HuH-7 (cell line): ENCODE measurements around the gene AUTS2.

Experiments used
- DNase-seq: peaks from one replicate; pipeline ENCODE4 v3.0.0; 2011; ENCODE audit warnings: low spot score

The AUTS2 gene

GRCh38 chr7:69598081-69598486, at the start of gene AUTS2:
AUTS2 (plus strand) TSS chr7:69598475; CDS start chr7:69599654, 1,179 bp downstream.
- peak; percentile 98 for DNase-seq

DNA sequence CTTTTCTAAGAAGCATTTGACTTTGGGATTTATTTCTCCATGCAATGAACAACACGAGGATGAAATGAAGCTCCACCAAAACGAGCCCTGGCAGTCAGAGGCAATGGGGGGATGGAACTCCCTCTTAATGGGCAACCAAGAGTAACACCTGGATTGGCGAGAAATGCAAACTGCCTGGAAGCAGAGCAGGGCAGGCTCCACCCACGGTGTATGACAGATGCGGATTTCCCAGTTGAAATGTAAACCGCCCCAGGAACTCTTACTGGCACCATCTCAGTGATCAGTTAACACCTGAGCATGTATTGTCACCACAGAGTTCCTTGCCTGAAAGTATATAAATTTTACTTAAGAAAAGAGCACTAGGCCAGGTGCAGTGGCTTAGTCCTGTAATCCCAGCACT, 47.3 kb upstream of the AUTS2 start:
- DNase-seq = no peak

GRCh38 chr7:69553190-69553589, 45.1 kb upstream of the AUTS2 start:
- DNase-seq = no peak

- no peak for DNase-seq
Observed at GRCh38 chr7:69561266-69561960, 36.9 kb upstream of the AUTS2 start.

DNA sequence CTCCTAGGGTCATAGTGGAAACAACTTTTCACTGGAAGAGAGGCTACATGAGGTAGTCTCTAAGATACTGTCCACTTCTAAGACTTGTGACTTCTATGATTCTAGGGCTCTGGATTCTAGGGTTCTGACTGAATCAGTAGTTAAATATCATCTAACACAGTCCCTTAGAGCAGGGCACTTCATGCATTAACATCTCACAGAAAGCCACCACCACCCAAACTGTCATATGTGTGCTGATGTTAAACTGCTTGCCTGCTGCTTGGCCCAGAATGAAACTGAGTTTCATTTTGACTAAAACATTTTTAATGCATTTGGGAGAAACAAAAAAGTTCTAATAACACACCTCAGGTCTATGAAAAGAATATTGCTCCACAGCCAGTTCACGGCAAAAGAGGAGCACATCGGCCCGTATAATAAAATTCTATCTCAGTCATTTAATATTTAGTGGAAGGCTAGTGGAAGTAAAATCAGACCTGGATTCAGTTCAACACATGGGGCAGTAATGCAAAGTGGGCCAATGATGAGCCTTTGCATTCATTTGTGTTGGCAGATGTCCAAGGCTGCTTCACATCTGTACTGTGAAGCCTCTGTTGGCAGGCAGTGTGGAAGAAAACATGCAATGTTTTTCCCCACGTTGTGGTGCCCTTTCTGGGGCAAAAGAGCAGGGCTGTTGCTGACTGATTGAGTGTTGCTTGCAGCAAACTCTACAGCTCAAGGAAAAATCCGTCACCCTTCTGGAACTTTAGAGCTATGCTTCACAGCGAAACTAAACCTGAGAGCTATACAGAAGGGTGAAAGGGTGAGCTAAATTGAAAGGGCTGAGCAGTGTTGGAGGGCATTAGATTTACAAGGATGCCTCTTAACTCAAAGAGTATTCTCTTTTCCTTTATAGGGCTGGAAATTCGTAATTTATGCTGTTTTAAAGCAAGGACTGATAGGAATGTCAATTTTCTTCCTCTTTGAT, 33.5 kb upstream of the AUTS2 start:
- DNase-seq = no peak

DNA sequence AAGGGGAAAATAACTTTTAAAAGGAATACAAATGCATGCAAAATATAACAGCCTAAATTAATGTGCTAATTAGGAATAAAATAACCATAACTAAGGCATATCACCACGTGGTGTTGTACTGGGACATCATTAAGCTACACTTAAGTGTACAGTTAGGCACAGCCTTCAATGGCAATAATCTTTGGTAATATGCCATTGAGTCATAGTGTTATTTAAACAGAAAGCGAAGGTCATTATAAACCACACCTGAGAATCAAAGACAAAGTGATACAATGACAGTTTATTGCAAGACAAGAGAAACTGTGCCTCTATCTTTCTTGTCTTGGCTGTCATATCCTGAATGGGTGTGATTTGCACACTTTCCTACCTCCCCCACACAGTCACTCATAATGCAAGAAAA, 30.5 kb upstream of the AUTS2 start:
- no peak for DNase-seq

GRCh38 chr7:69568266-69568665, 30.0 kb upstream of the AUTS2 start:
- no peak for DNase-seq

GRCh38 chr7:69575651-69576050, 22.6 kb upstream of the AUTS2 start:
- no peak for DNase-seq

DNA sequence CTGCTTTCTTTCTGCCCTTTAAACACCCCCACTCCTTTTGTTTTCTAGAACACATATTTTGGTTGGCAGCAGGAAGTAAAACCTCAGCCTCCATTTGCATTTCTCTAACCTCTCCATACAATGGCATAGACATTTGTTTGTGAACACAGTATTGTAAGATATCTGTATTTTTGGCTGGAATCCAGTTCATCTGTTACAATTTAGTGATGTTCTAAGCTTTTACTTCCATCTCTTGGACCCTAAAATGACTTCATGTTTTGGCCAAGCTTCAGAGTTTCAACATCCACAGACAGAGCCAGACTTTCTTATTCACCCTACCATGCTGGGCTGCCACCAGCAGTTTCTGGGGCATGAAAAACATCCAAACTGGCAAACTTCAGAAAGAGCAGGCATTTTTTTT, 21.1 kb upstream of the AUTS2 start:
- no peak for DNase-seq

DNA sequence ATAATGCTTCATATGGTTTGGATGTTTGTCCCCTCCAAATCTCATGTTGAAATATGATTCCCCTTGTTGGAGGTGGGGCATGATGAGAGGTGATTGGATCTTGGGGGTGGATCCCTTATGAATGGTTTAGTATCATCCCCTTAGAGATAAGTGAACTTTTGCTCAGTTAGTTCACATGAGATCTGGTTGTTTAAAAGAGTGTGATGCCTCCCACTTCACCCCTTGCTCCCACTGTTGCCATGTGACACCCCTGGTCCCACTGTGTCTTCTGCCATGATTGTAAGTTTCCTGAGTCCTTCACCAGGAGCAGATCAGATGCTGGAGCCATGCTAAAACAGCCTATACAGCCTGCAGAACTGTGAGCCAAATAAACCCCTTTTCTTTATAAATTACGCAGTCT, 13.1 kb upstream of the AUTS2 start:
- no peak for DNase-seq

DNA sequence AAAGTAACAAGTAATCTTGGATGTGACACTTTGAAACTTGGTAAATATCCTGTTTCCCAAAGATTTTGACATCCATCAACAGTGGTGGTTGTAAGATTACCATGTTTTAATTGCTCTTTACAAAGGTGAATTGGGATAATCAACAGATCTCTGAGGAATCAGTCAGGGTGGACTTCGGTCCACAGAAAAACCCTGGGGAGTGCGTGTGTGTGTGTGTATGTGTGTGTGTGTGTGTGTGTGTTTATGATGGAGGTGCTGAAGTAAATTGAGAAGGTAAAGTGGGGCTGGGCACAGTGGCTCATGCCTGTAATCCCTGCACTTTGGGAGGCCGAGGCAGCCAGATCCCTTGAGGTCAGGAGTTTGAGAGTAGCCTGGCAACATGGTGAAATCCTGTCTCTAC, 12.0 kb upstream of the AUTS2 start:
- no peak for DNase-seq

GRCh38 chr7:69588773-69589172, 9.5 kb upstream of the AUTS2 start:
- no peak for DNase-seq

DNA sequence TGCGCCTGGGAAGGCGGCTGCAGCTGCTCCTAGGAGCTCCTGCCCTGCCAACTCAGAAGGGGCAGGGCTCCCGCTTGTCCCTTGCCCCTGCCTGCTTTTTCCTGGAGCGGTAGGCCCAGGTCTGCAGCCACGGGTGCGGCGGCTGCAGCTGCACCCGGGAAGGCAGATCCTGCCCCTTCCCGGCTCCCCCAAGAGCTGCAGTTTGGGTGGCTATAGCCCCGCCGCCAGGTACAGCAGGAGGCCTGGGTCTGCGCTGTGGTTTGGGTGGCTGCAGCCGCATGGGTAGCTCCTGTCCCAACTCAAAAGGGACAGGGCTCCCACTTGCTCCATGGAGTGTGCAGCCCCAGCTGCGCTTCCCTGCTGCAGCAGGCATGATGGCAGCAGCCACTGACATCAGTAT, 6.5 kb upstream of the AUTS2 start:
- no peak for DNase-seq

GRCh38 chr7:69593511-69593910, 4.8 kb upstream of the AUTS2 start:
- no peak for DNase-seq

- DNase-seq = no peak
Observed at GRCh38 chr7:69595415-69595814, 2.9 kb upstream of the AUTS2 start.

DNA sequence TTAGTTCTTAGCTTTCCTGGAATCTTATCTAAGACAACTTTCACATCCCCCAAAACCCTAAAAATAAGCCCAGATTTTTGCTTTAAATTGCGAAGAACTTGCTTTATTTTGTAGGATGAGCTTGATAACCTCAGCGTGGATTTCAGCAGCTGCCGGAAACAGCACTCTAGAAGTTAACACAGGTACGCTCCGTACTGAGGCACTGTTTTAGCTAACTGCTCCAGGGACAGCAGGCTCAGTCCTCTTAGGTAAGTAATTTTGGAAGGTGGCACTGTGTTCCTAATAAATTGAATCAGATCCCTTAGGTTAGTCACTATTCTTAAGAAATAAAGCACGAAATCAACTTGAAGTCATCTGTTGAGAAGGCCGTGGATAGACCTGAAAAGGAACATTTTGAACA, 2.2 kb upstream of the AUTS2 start:
- no peak for DNase-seq

DNA sequence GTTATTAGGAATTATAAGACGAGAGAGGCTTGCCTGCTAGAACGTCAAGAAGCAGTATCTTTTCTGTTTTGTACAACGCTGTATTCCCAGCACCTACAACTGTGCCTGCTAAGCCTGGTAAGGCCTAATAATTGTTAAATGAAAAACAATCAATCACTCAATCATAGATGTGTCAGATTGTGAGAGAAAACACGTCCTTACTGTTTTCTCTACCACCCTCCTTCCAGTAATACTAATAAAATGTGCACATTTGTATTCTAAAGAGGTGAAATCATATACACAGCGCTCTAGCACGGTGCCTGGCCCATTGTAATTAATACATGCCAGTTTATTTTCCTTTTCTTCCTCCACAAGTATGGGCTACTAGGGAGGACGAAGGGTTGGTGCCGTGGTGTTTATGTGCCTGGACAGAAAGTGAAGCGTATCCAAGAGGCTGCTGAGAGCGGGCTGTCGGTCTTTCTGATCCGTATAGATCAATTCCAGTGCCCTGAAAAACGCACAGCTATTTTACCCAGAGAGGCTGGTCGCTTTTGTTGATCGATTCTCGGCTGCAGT, 1.5 kb upstream of the AUTS2 start:
- peak; percentile 48 for DNase-seq

DNA sequence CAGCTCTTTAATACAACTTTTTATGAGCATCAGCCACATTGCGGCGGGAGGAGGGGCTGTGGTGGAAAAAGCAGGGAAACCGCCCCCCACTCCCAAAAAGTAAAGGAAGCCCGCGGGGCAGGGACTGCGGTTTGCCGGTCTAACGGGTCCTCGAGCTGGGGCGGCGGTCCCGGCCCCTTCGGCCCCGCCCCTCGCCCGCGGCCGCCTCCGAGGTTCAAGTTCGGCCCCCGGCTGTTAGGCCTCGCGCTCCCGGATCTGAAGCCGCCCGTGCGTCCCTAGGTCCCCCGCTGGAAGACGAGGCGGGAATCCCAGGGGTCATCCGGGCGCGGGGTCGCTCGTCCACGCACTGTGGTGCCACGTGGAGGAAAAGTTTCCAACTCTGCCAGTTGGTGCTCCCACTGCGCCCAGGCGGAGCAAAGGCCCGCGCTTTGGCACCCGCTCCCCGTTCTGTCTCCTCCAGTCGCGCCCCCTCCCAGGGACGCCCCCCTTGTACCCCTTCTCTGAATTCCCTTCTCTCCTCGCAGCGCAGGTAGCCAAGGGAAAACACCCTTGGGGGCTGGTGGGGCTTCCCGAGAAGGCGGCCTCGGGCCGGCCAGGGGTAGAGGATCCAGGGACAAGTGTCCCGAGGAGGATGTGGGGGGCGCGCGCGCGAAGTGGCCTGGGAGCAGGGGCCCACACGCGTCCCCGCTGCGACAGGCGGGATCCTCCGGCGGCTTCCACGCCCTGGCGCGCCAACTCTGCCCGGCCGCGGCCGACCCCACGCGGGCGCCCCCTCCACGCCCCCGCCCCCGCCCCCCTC, 798 bp upstream of the AUTS2 start:
- DNase-seq = peak; percentile 63

GRCh38 chr7:69598487-69599285, 411 bp downstream of the AUTS2 start:
- DNase-seq = no peak

GRCh38 chr7:69599286-69599954, 1.1 kb downstream of the AUTS2 start:
- peak; percentile 50 for DNase-seq
